Adrenal gland (tissue), 12 donors: ENCODE data around the gene LINC01488. TPM values are rescaled to one million over a fixed set of nuclear protein-coding genes. Genes with fewer than 3 reads are reported as not detected.

ENCODE experiments used
- DNase-seq, 7 donors: peaks; one replicate each; pipeline ENCODE4 v3.0.0-alpha.2; 2019 to 2020
- H3K27ac ChIP-seq, 5 donors: fragments of 200-600 bp; sonication (generic) in 4 of 5; 1 replicate in 3 of 5; 2 replicates in 2 of 5; pipeline versions ENCODE4 v1.5.1 to v1.8.0; 2016 to 2020; ENCODE audit warnings: mild to moderate bottlenecking in 1 of 5
- H3K27me3 ChIP-seq: fragments of 200-600 bp; 2 replicates; pipeline ENCODE4 v1.8.0; 2021
- H3K36me3 ChIP-seq, 2 donors: fragments of 200-600 bp; replicated peaks in 1 of 2; 1 replicate in 1 of 2; 2 replicates in 1 of 2; pipeline versions ENCODE4 v1.5.1 to v1.8.0; 2018 to 2022
- H3K4me1 ChIP-seq, 2 donors: fragments of 200-600 bp; replicated peaks in 1 of 2; 1 replicate in 1 of 2; 2 replicates in 1 of 2; pipeline versions ENCODE4 v1.5.1 to v1.8.0; 2018 to 2021
- H3K4me3 ChIP-seq, 4 donors: fragments of 200-600 bp; sonication (generic) in 3 of 4; one replicate each; pipeline ENCODE4 v1.5.1; 2016 to 2018
- H3K9me3 ChIP-seq, 3 donors: fragments of 200-600 bp; sonication (generic) in 1 of 3; replicated peaks in 1 of 3; 1 replicate in 2 of 3; 2 replicates in 1 of 3; pipeline versions ENCODE4 v1.5.1 to v1.8.0; 2016 to 2021
- POLR2A ChIP-seq, 2 donors: fragments of 450-650 bp; IDR thresholded peaks; one replicate each; pipeline ENCODE4 v1.6.1; 2017; ENCODE audit warnings: antibody characterized with exemption in 2 of 2, mild to moderate bottlenecking in 2 of 2, moderate library complexity in 1 of 2
- WGBS, 4 donors: extraction: QIAGEN DNeasy Blood & Tissue Kit in 2 of 4; methylation state at CpG; one replicate each; pipeline versions ENCODE4 v1.1.5 to v1.1.7; 2013 to 2017; 5-methylcytosine and 5-hydroxymethylcytosine counted together
- intact Hi-C, 2 donors: fragments of 100-400 bp; cut with DNase I; formaldehyde crosslinking; loops; one replicate each; pipeline versions ENCODE4 v1.14.1 to v1.15.0; 2022 to 2023
- polyA plus RNA-seq, 3 donors: library from polyadenylated mRNA; stranded (reverse); fragments of 200-250 nt in 2 of 3; fragments of 350-450 nt in 1 of 3; fragmentation: Illumina TruSeq in 1 of 3; extraction: RNeasy Lipid Tissue Mini Kit (QIAGEN cat#74804) in 1 of 3; gene quantifications; one replicate each; pipeline ENCODE4 v1.2.3, GENCODE V29; 2013 to 2014
- total RNA-seq, 9 donors: library from RNA; depleted of rRNA in 4 of 9; stranded (reverse); fragments of >200 nt in 4 of 9; fragments of 120-200 nt in 1 of 9; fragmentation: NEBNext Ultra II Directional in 1 of 9; extraction: Animal tissue kit (Norgen Biotek cat#: 25700) in 1 of 9; gene quantifications; one replicate each; pipeline versions ENCODE4 v1.1.0 to v1.2.4, GENCODE V29; 2013 to 2023
- TF ChIP-seq, protein P1 (sequence below), 6 experiments: fragments of 450-650 bp in 4 of 6; fragments of 200-600 bp in 2 of 6; sonication (generic) in 1 of 6; IDR thresholded peaks; 1 replicate in 5 of 6; 2 replicates in 1 of 6; pipeline versions ENCODE4 v1.5.1 to v1.8.0; 2016 to 2021; ENCODE audit warnings: antibody characterized with exemption in 6 of 6, mild to moderate bottlenecking in 2 of 6, moderate library complexity in 1 of 6
- donor health status: healthy with polysubstance abuse.
- donor health status: Bipolar disorder and iron deficiency.
- donor health status: DM: yes; HTN: yes; CAD: no.
- donor health status: DM: no; HTN: no; CAD: no.
- donor health status: DM: no; HTN: no; CAD: no.
- donor health status: DM: yes; HTN: yes; CAD: no.

LINC01488 gene
- total and polyA plus RNA-seq, 12 donors = not detected

DNA sequence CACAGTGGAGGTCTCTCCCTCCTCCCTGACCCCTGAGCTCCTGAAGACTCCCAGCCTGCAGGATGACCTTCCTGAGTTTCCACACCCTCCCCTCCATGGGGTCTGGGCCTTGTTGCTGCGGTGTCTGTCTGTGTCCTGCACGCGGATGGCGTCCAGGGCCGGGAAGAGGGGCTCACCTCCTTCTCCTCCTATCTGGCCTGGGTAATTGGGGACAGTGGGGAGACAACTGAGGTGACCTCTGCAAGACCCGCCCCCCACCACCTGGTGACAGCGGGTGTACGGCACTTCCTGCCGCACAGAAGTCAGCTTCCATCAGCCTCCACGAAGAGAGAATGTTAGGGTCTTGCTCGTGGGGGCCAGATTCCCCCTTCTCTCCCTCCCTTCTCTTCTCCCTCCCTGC is 31.7 kb downstream of the LINC01488 start:
- Histone ChIP-seq H3K27me3 (no peaks in the 10 kb centered on the region), H3K27ac (no peak overlapping the region), H3K4me1 (no peaks in the 10 kb centered on the region), H3K9me3 (no peaks in the 10 kb centered on the region), H3K36me3 (no peaks in the 10 kb centered on the region), H3K4me3 (no peak overlapping the region)
- WGBS, 4 donors = 91 to 94% (median 92%) methylated on average over 10 to 11 of the region's 11 CpGs
- intact Hi-C loops = no loop called here
- TF ChIP-seq, protein P1, sequence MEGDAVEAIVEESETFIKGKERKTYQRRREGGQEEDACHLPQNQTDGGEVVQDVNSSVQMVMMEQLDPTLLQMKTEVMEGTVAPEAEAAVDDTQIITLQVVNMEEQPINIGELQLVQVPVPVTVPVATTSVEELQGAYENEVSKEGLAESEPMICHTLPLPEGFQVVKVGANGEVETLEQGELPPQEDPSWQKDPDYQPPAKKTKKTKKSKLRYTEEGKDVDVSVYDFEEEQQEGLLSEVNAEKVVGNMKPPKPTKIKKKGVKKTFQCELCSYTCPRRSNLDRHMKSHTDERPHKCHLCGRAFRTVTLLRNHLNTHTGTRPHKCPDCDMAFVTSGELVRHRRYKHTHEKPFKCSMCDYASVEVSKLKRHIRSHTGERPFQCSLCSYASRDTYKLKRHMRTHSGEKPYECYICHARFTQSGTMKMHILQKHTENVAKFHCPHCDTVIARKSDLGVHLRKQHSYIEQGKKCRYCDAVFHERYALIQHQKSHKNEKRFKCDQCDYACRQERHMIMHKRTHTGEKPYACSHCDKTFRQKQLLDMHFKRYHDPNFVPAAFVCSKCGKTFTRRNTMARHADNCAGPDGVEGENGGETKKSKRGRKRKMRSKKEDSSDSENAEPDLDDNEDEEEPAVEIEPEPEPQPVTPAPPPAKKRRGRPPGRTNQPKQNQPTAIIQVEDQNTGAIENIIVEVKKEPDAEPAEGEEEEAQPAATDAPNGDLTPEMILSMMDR (IDR thresholded peaks at IDR 0.05) = no peak
- no peak for TF ChIP-seq POLR2A (IDR thresholded peaks at IDR 0.05)
- DNase-seq = peak in 1 of 7 donors; percentile 3

GRCh38 chr11:69513663-69514224 is 32.3 kb downstream of the LINC01488 start:
- intact Hi-C loops = no loop called here
- 91 to 98% (median 93%) methylated on average over 12 of the region's 12 CpGs for whole genome bisulfite sequencing, 4 donors
- Histone ChIP-seq H3K27me3 (no peaks in the 10 kb centered on the region), H3K36me3 (no peaks in the 10 kb centered on the region), H3K9me3 (no peaks in the 10 kb centered on the region), H3K4me1 (no peaks in the 10 kb centered on the region), H3K27ac (no peak overlapping the region), H3K4me3 (no peak overlapping the region)
- TF ChIP-seq, protein P1 (IDR thresholded peaks at IDR 0.05) = no peak
- TF ChIP-seq POLR2A (IDR thresholded peaks at IDR 0.05) = no peak
- DNase-seq = no peak

GRCh38 chr11:69514771-69515170 is 33.3 kb downstream of the LINC01488 start:
- H3K9me3 ChIP-seq = no peaks in the 10 kb centered on the region
- intact Hi-C loops = no loop called here
- TF ChIP-seq, protein P1 (IDR thresholded peaks at IDR 0.05) = no peak
- TF ChIP-seq POLR2A (IDR thresholded peaks at IDR 0.05) = no peak
- H3K36me3 ChIP-seq = no peaks in the 10 kb centered on the region
- H3K4me3 ChIP-seq = no peak overlapping the region
- no peaks in the 10 kb centered on the region for H3K4me1 ChIP-seq
- no peak for DNase-seq
- WGBS, 4 donors = 81 to 95% (median 89%) methylated on average over 2 to 5 of the region's 5 CpGs
- no peak overlapping the region for H3K27ac ChIP-seq
- H3K27me3 ChIP-seq = no peaks in the 10 kb centered on the region

- Histone ChIP-seq H3K27me3 (no peaks in the 10 kb centered on the region), H3K27ac (no peak overlapping the region), H3K9me3 (no peaks in the 10 kb centered on the region), H3K4me1 (no peaks in the 10 kb centered on the region), H3K36me3 (no peaks in the 10 kb centered on the region), H3K4me3 (no peak overlapping the region)
- DNase-seq = peak in 1 of 7 donors; percentile 3
- 84 to 93% (median 86%) methylated on average over 12 of the region's 12 CpGs for WGBS, 4 donors
- intact Hi-C loops = no loop called here
- TF ChIP-seq, protein P1 (IDR thresholded peaks at IDR 0.05) = no peak
- no peak for TF ChIP-seq POLR2A (IDR thresholded peaks at IDR 0.05)
These were observed 34.1 kb downstream of the LINC01488 start for GRCh38 chr11:69515271-69516245.
